Calu3 (cell line): ENCODE data around the gene ACSL4. TPM values are rescaled to one million over a fixed set of nuclear protein-coding genes. Genes with fewer than 3 reads are reported as not detected.
"Not testable (repeated sequence)": the region's sequence is repeated elsewhere in the genome, so short reads cannot be mapped to it uniquely, and the experiment has no call there.

ENCODE experiments used
- BruUV-seq: library from RNA; stranded (reverse); fragments of 400-500 nt; replicated peaks from 2 replicates; lab custom pipeline; 2021; lab: Mats Ljungman, UMichigan
- CTCF ChIA-PET: fragments of 300-600 bp; sonication (Branson Sonifier 250); formaldehyde crosslinking; loops from one replicate; lab custom pipeline; 2022; ENCODE audit warnings: antibody characterized with exemption; lab: Charles Lee
- DNase-seq: peaks from one replicate; pipeline ENCODE4 v3.0.0; 2022
- H3K27ac Mint-ChIP-seq: one replicate; pipeline ENCODE4 v1.8.0; 2022; ENCODE audit warnings: mixed read lengths; ENCODE audit not compliant: unreplicated experiment
- H3K27me3 Mint-ChIP-seq: one replicate; pipeline ENCODE4 v1.8.0; 2022; ENCODE audit warnings: mixed read lengths; ENCODE audit not compliant: unreplicated experiment
- H3K36me3 Mint-ChIP-seq: one replicate; pipeline ENCODE4 v1.8.0; 2022; ENCODE audit warnings: mild to moderate bottlenecking, moderate library complexity, mixed read lengths; ENCODE audit not compliant: insufficient read depth, unreplicated experiment
- H3K4me1 Mint-ChIP-seq: one replicate; pipeline ENCODE4 v1.8.0; 2022; ENCODE audit warnings: mild to moderate bottlenecking, low read depth, mixed read lengths; ENCODE audit not compliant: unreplicated experiment
- H3K4me3 Mint-ChIP-seq: one replicate; pipeline ENCODE4 v1.8.0; 2022; ENCODE audit warnings: mild to moderate bottlenecking, low read depth, moderate library complexity, mixed read lengths; ENCODE audit not compliant: unreplicated experiment
- H3K9me3 Mint-ChIP-seq: one replicate; pipeline ENCODE4 v1.8.0; 2022; ENCODE audit warnings: low read depth, mixed read lengths; ENCODE audit not compliant: unreplicated experiment
- intact Hi-C: fragments of 100-400 bp; cut with micrococcal nuclease; formaldehyde crosslinking; loops from one replicate; pipeline ENCODE4 v1.10.0; 2022; ENCODE audit not compliant: unreplicated experiment
- total RNA-seq: library from RNA; stranded (reverse); gene quantifications from 2 replicates; pipeline ENCODE4 v1.2.3, GENCODE V29; 2022
- TF ChIP-seq, protein P1 (sequence below): fragments of 200-600 bp; IDR thresholded peaks from one replicate; pipeline ENCODE4 v1.8.0; 2022; ENCODE audit warnings: antibody characterized with exemption; ENCODE audit not compliant: unreplicated experiment

Gene ACSL4
- total RNA-seq, 1 experiment from 2014 or later, result 64.8 TPM

DNA sequence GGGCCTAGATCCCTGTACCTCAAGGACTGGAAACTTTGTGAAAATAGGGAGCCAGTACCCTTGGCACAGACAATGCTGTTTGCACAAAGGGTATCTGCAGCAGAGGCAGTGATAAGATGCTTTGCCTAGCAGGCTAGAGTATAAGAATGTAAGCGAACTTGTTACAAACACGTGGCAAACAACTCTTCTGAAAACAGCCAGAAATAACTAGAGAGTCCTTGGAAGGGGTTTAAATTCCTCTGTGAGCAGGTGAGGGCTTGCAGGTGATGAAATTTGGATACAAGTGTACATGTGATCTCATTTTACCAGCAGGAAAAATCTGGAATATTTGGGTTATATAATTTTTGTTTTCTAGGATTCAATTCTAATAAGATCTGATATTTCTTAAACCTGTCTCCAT lies 18.6 kb upstream of the ACSL4 start:
- H3K9me3 Mint-ChIP-seq, result peaks cover 6% of the 10 kb centered on the region
- no peaks in the 10 kb centered on the region for H3K27me3 Mint-ChIP-seq
- H3K4me1 Mint-ChIP-seq, result no peaks in the 10 kb centered on the region
- intact Hi-C loops, result no loop called here
- CTCF ChIA-PET, result interaction anchor here (0.5 kb wide), 1 partner anchor 140 kb away, joined by 4 read pairs; no protein-coding TSS in a partner anchor
- no peak overlapping the region for H3K4me3 Mint-ChIP-seq
- TF ChIP-seq, protein P1, sequence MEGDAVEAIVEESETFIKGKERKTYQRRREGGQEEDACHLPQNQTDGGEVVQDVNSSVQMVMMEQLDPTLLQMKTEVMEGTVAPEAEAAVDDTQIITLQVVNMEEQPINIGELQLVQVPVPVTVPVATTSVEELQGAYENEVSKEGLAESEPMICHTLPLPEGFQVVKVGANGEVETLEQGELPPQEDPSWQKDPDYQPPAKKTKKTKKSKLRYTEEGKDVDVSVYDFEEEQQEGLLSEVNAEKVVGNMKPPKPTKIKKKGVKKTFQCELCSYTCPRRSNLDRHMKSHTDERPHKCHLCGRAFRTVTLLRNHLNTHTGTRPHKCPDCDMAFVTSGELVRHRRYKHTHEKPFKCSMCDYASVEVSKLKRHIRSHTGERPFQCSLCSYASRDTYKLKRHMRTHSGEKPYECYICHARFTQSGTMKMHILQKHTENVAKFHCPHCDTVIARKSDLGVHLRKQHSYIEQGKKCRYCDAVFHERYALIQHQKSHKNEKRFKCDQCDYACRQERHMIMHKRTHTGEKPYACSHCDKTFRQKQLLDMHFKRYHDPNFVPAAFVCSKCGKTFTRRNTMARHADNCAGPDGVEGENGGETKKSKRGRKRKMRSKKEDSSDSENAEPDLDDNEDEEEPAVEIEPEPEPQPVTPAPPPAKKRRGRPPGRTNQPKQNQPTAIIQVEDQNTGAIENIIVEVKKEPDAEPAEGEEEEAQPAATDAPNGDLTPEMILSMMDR, result no peak
- no TSS peak for BruUV-seq
- H3K27ac Mint-ChIP-seq, result no peak overlapping the region
- H3K36me3 Mint-ChIP-seq, result no peaks in the 10 kb centered on the region
- DNase-seq, result no peak

DNA sequence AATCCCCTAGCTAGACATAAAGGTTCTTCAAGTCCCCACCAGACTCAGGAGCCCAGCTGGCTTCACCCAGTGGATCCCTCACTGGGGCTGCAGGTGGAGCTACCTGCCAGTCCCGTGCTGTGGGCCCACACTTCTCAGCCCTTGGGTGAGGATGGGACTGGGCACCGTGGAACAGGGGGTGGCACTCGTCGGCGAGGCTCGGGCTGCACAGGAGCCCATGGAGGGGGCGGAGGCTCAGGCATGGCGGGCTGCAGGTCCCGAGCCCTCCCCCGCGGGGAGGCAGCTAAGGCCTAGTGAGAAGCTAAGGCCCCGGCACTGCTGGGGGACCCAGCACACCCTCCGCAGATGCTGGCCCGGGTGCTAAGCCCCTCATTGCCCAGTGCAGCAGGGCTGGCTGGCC lies 16.1 kb upstream of the ACSL4 start:
- CTCF ChIA-PET, result no interaction called here
- BruUV-seq, result no TSS peak
- TF ChIP-seq, protein P1, result no peak
- intact Hi-C loops, result no loop called here
- H3K36me3 Mint-ChIP-seq, result no peaks in the 10 kb centered on the region
- no peak overlapping the region for H3K27ac Mint-ChIP-seq
- H3K4me3 Mint-ChIP-seq, result no peak overlapping the region
- no peaks in the 10 kb centered on the region for H3K9me3 Mint-ChIP-seq
- no peaks in the 10 kb centered on the region for H3K4me1 Mint-ChIP-seq
- no peaks in the 10 kb centered on the region for H3K27me3 Mint-ChIP-seq
- DNase-seq, result no peak

DNA sequence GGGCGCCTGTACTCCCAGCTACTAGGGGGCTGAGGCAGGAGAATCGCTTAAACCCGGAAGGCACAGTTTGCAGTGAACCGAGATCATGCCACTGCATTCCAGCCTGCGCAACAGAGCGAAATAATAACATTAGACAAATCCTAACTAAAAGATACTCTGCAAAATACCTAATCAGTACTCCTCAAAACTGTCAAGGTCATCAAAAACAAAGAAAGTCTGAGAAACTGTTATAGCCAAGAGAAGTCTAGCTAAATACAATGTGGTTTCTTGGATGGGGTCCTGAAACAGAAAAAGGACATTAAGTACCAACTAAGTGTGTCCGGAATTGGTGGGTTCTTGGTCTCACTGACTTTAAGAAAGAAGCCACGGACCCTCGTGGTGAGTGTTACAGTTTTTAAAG lies 14.6 kb upstream of the ACSL4 start:
- TF ChIP-seq, protein P1, result no peak
- Mint-ChIP-seq H3K27me3 (no peaks in the 10 kb centered on the region), H3K27ac (no peak overlapping the region), H3K9me3 (no peaks in the 10 kb centered on the region), H3K4me1 (no peaks in the 10 kb centered on the region), H3K4me3 (no peak overlapping the region), H3K36me3 (no peaks in the 10 kb centered on the region)
- no TSS peak for BruUV-seq
- no peak for DNase-seq
- intact Hi-C loops, result no loop called here
- CTCF ChIA-PET, result no interaction called here

DNA sequence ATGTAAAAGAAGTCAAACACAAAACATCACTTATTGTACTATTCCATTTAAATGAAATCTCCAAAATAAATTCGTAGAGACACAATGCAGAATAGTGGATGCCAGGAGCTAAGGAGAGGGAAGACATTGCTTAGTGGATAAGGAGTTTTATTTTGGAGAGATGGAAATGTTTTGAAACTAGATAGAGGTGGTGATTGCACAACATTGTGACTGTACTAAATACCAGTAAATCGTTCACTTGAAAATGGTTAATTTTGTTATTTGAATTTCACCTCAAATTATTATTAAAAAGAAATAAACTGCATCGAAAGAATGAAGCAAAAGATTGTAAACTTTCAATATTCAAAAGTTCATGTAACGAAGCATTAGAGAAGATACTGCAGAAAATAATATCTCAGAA lies 9.7 kb upstream of the ACSL4 start:
- no peak overlapping the region for H3K4me3 Mint-ChIP-seq
- CTCF ChIA-PET, result no interaction called here
- no peak overlapping the region for H3K27ac Mint-ChIP-seq
- intact Hi-C loops, result no loop called here
- no peak for DNase-seq
- TF ChIP-seq, protein P1, result no peak
- H3K9me3 Mint-ChIP-seq, result no peaks in the 10 kb centered on the region
- H3K36me3 Mint-ChIP-seq, result no peaks in the 10 kb centered on the region
- no peaks in the 10 kb centered on the region for H3K4me1 Mint-ChIP-seq
- no TSS peak for BruUV-seq
- H3K27me3 Mint-ChIP-seq, result no peaks in the 10 kb centered on the region

DNA sequence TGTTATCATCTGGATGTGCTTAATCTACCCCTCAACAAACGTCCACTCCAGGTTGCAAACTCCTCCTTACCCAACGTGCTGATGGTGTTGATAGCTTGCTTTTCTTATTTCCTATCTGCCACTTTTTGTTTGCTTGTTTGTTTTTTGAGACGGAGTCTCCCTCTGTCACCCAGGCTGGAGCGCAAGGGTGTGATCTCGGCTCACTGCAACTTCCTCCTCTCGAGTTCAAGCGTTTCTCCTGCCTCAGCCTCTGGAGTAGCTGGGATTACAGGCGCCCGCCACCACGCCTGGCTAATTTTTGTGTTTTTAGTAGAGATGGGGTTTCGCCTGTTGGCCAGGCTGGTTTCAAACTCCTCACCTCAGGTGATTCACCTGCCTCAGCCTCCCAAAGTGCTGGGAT lies 7.8 kb upstream of the ACSL4 start:
- BruUV-seq, H3K27ac Mint-ChIP-seq, H3K27me3 Mint-ChIP-seq, H3K36me3 Mint-ChIP-seq, CTCF ChIA-PET, DNase-seq, intact Hi-C loops, H3K9me3 Mint-ChIP-seq, H3K4me1 Mint-ChIP-seq, H3K4me3 Mint-ChIP-seq: not testable (repeated sequence)
